GM15510 (cell line): ENCODE measurements around the gene GJC1.

Source experiments
- POLR2A ChIP-seq: IDR thresholded peaks from 3 replicates; pipeline ENCODE4 v1.6.1; 2011; ENCODE audit warnings: borderline replicate concordance; ENCODE audit not compliant: insufficient read length; ENCODE audit errors: extremely low read depth

GJC1 gene

DNA sequence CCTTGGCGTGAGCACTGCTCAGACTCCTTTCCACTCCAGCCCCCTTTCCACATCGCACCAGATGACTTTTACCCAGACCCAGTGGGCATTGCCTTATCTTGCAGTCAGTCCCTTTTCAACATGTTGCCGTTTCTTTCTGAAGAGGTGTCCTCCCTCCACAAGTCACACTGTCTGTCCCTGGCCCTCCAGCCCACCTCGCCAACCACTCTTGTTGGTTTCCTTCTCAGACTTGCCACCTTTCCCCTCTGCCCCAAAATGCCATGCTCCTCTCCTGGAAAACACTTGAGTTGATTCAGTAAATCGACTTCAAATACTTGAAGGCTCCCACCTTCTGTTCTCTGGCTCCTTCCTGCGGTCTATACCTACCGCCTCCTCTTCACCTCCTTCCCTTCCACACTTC lies 78.8 kb downstream of the GJC1 start:
- TF ChIP-seq POLR2A = no peak

DNA sequence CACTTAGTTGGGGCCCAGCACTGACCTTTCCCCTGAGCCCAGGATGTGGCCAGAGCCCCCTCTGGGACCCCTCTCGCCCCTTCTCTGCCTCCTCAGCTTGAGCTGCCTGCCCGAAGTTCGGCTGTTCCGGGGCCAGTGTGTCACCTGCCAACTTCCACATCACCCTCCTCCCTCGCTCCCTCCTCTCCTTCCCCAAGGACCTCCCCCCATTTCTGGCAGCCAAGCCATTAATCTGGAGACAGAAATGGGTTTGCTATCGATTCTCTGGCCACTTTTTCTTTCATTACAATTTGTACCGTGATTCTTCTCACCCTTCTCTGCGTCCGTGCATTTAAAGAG lies 80.1 kb downstream of the GJC1 start:
- TF ChIP-seq POLR2A = no peak

DNA sequence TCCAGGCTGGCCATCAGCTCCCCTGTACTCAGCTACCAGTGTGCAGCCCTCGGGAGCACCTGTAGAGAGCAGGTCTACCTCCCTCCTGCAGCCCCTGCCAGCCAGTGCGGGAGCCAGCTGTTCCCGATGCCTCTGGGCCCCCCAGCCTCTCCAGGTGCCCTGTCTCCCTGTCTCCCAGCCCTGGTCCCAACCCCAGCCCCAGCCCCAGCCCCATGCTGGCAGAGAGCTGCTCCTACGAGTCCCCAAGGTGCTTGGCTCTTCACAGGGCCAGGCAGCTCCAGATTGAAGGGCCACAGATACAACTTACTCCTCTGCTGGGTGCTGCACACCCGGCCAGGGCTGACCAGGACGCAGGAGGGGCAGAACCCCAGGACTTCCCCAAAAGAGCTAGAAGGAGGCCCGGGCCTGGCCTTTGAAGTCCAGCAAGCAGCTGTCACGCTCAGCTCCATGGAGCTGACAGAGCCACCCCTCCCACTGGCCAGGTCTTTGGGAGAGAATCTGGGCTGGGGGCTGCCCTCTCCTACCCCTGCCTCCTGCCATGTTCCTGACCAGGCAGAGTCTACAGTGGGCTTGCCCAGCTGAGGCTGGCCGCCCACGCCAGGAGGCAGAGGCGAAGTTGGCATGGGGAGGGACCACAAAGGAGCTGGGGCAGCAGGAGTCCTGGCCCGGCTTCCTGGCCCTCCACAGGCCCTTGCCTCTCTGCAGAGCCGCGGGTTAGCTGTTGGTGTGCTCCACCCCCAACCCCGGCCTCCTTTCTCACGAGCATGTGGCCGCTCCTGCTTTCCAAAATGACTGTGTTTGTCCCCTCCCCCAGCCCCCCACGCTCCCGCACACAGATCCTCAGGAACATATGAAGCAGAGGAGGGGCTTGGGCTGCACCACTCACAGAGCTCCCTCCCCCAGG lies 80.8 kb downstream of the GJC1 start:
- TF ChIP-seq POLR2A = no peak
